Measurements from ENCODE around the gene KATNA1. TPM values are rescaled to one million over a fixed set of nuclear protein-coding genes. Genes with fewer than 3 reads are reported as not detected.

Gene KATNA1
- total RNA-seq, 4 donors from 2014 or later = 11.7 to 27.5 (median 15.6) TPM

DNA sequence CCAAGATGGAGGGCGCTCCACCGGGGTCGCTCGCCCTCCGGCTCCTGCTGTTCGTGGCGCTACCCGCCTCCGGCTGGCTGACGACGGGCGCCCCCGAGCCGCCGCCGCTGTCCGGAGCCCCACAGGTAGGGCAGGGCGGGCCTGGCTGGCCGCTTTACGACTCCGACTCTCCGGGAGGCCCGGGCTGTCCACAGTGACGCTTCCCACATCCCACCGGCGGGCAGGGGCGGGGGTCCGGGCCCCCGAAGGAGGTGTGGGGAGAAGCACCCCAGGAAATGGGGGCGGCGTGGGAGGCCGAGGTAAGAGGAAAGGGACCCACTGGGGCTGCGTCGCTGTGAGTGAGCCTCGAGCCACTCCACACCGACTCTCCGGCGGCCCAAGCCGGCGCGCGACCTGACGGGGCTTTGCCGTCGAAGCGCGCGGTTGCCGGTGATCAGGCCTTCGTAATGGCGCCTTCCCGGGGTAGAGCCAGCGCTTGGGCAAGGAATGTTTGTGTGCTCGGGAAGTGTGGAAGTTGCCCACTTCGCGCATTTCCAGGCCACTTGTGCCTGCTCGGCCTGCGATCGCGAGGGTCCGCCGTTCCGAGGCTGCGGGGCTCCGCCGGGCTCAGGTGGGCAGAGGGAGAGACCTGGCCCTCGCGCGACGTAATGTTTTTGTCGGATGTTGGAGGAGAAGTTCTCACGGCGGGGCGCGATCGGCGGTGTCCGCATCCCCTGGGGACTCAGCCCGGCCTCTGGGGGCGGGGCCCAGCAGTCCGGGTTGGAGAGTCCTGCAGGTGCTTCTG is 81.9 kb downstream of the KATNA1 start:
- no peak for DNase-seq
- Histone ChIP-seq H3K27me3 (no peaks in the 10 kb centered on the region), H3K27ac (peak overlapping the region; percentile 93 to 98 (median 96)), H3K4me1 (peaks cover 9 to 44% (median 10%) of the 10 kb centered on the region in 3 donors), H3K36me3 (no peaks in the 10 kb centered on the region), H3K9me3 (no peaks in the 10 kb centered on the region), H3K4me3 (peak overlapping the region; percentile 88 to 99 (median 92))
- intact Hi-C loops (cut with DNase I) = no loop called here
- WGBS, 2 donors = no CpG with 5 or more reads among the region's 81 CpGs
- TF ChIP-seq, protein P1, sequence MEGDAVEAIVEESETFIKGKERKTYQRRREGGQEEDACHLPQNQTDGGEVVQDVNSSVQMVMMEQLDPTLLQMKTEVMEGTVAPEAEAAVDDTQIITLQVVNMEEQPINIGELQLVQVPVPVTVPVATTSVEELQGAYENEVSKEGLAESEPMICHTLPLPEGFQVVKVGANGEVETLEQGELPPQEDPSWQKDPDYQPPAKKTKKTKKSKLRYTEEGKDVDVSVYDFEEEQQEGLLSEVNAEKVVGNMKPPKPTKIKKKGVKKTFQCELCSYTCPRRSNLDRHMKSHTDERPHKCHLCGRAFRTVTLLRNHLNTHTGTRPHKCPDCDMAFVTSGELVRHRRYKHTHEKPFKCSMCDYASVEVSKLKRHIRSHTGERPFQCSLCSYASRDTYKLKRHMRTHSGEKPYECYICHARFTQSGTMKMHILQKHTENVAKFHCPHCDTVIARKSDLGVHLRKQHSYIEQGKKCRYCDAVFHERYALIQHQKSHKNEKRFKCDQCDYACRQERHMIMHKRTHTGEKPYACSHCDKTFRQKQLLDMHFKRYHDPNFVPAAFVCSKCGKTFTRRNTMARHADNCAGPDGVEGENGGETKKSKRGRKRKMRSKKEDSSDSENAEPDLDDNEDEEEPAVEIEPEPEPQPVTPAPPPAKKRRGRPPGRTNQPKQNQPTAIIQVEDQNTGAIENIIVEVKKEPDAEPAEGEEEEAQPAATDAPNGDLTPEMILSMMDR (IDR thresholded peaks at IDR 0.05) = no peak
- TF ChIP-seq POLR2A (IDR thresholded peaks at IDR 0.05) = peak in 2 of 4 donors; percentile 29 to 64

DNA sequence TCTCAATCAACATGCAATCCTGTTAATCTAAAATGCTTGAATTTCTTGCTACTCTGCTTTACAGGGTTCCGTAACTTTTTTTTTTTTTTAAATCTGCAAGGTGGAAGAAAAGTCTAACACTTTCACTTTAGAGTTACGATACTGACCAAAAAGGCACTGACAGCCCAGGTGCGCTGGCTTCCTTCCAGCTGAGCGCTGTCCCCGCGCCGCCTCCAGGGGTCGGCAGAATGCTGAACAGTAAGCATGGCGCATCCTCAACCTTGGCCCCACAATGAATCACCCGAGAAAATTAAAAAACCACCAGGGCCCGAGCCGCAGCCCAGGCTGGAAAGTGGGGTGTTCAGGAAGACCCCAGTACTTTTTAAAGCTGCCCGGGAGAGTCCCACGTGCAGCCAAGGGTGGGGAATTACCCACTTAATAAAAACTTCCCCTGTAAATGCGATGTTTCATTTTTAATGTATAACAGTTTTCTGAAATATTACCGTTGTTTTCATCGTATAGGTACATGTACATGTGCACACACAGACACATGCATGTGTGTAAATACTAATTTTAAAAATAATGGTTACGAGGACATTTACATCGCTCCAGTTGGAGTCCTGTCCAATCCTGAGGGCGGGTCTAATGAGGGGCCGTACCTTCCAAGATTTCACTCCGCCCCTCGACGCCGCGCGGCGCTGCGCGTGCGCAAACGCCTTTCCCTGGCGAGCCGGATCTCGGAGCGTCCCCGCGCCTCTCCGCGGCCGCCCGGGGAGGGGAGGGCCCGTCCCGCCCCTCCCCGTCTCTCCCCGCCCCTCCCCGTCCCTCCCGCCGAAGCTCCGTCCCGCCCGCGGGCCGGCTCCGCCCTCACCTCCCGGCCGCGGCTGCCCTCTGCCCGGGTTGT is 82.7 kb downstream of the KATNA1 start, which contains the start of gene GINM1:
Gene GINM1 (plus strand): TSS at position 849 of the 883 bp plus-strand sequence. CDS start 40 bp downstream, outside the sequence.
- no peak for TF ChIP-seq POLR2A (IDR thresholded peaks at IDR 0.05)
- TF ChIP-seq, protein P1 (IDR thresholded peaks at IDR 0.05) = peak in 5 of 6 experiments; percentile 44 to 66 (median 52)
- Histone ChIP-seq H3K27ac (peak within 1 kb of the TSS; percentile 93 to 98 (median 96)), H3K9me3 (no peaks in the 10 kb centered on the region), H3K36me3 (no peaks in the 10 kb centered on the region), H3K4me1 (peaks cover 9 to 44% (median 10%) of the 10 kb centered on the region in 3 donors), H3K4me3 (peak within 1 kb of the TSS; percentile 88 to 99 (median 92)), H3K27me3 (no peaks in the 10 kb centered on the region)
- WGBS, 2 donors = 0 to 1% methylated on average over 24 to 26 of the region's 59 CpGs
- peak; percentile 51 for DNase-seq
- intact Hi-C loops (cut with DNase I) = no loop called here

DNA sequence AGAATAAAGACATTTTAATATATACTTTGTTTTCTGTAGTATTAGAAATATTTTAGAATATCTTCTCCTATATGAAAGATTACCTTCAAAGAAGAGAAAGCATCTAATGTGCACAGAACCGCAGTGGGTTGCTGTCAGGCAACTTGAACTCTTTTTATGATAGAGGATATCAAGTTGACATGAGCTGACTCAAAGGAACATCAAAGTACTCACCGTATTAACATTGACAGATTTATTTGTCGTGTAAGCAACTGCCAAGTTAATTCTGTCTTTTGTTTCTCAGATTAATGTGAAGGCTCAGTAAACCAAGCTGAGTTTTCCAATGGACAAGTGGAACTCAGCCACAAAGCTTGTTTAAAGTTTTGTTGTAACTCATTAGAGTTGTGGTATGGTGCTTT is 84.6 kb downstream of the KATNA1 start:
- 31 to 41% methylated on average over 3 of the region's 3 CpGs for WGBS, 2 donors
- Histone ChIP-seq H3K27me3 (no peaks in the 10 kb centered on the region), H3K4me1 (peaks cover 9 to 44% (median 10%) of the 10 kb centered on the region in 3 donors), H3K27ac (no peak overlapping the region), H3K4me3 (no peak overlapping the region), H3K36me3 (no peaks in the 10 kb centered on the region), H3K9me3 (no peaks in the 10 kb centered on the region)
- no peak for DNase-seq
- no peak for TF ChIP-seq POLR2A (IDR thresholded peaks at IDR 0.05)
- TF ChIP-seq, protein P1 (IDR thresholded peaks at IDR 0.05) = no peak
- intact Hi-C loops (cut with DNase I) = no loop called here

DNA sequence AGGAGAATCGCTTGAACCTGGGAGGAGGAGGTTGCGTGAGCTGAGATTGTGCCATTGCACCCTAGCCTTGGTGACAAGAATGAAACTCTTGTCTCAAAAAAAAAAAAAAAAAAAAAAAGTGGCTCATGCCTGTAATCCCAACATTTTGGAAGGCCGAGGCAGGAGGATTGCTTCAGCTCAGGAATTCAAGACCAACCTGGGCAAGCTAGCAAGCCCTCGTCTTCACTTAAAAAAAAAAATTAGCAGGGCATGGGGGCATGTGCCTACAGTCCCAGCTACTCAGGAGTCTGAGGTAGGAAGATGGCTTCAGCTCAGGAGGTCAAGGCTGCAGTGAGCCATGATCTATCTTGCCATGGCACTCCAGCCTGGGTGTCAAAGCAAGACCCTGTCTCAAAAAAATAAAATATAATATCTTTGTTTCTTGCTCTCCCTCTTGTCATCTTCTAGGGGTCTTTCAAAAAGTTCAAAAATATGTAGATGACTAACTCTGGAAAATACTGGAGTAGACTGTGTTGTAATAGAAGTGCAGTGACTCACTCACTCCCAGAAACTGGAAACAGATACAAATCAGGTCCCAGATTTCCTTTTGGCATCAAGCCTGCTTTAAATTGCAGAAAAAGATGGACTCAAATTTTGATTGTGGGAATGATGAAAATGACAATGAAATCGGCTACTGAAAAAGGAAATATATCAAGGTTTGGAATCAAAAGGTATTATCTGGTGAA is 85.1 kb downstream of the KATNA1 start:
- Histone ChIP-seq H3K27me3 (no peaks in the 10 kb centered on the region), H3K36me3 (no peaks in the 10 kb centered on the region), H3K9me3 (no peaks in the 10 kb centered on the region), H3K27ac (no peak overlapping the region), H3K4me3 (no peak overlapping the region), H3K4me1 (peaks cover 9 to 42% (median 10%) of the 10 kb centered on the region in 3 donors)
- intact Hi-C loops (cut with DNase I) = no loop called here
- WGBS, 2 donors = 62 to 75% methylated on average over 5 of the region's 5 CpGs
- DNase-seq = no peak
- no peak for TF ChIP-seq POLR2A (IDR thresholded peaks at IDR 0.05)
- TF ChIP-seq, protein P1 (IDR thresholded peaks at IDR 0.05) = no peak

Data from esophagus squamous epithelium (tissue), 5 donors.